ENCODE measurements around the gene KIAA0513. TPM values are rescaled to one million over a fixed set of nuclear protein-coding genes. Genes with fewer than 3 reads are reported as not detected.
A peak's percentile ranks its signal among the peaks of the same experiment; 100 is the strongest.

Gene KIAA0513
- total and polyA plus RNA-seq, 10 of the 15 experiments (the other 5 are each of a cell fraction or from before 2014, with no cell fraction given): 0.14 to 5.8 (median 2.0) TPM

DNA sequence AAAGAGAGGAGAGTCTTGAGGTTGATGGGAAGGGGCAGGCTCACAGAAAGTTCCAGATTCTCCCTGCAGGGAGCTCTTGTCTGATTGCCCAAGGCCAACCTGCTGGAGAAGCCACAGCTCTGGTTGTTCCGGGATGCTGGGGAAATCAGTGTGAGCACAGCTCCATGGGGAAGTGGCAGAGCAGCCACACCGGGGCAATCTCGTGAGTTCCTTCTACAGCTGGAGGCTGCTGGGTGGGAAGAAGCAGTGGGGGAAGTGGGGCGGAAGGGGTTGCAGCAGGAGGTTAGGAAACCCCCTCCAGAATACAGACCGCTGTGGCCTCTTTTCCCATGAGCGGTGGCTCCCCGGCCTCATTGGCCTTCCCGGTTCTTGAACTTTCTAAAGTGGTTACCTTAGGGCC, 34.0 kb downstream of the KIAA0513 start:
- Histone ChIP-seq H3K4me3 (no peak overlapping the region), H3K27me3 (replicated peaks in 1 of 2; ENCODE audit: control insufficient read depth in 2 of 2, insufficient read depth in 2 of 2, low read length in 1 of 2) (no peaks in the 10 kb centered on the region), H2AFZ (ENCODE audit: control insufficient read depth, low read depth, low read length) (peak overlapping the region; percentile 41), H3K9ac (ENCODE audit: control insufficient read depth, insufficient read depth, low read length) (no peak overlapping the region), H3K36me3 (ENCODE audit: control insufficient read depth in 2 of 2, insufficient read depth in 2 of 2, low read length in 1 of 2) (no peaks in the 10 kb centered on the region), H3K27ac (ENCODE audit: control insufficient read depth, insufficient read depth) (peak overlapping the region; percentile 32), H3K79me2 (ENCODE audit: control insufficient read depth, insufficient read depth, low read length) (no peaks in the 10 kb centered on the region; the same call in 1 of the 2 replicates), H3K9me3 (replicated peaks; ENCODE audit: control insufficient read depth, insufficient read depth, low read length) (no peaks in the 10 kb centered on the region), H3K4me1 (ENCODE audit: control insufficient read depth, insufficient read depth, low read length) (peaks cover 30% of the 10 kb centered on the region), H3K4me2 (ENCODE audit: control insufficient read depth, insufficient read depth) (peak overlapping the region; percentile 44; the same call in 1 of the 2 replicates), H4K20me1 (ENCODE audit: control insufficient read depth, insufficient read depth) (no peaks in the 10 kb centered on the region)
- ATAC-seq (peak; percentile 51), DNase-seq (ENCODE audit: low read depth, low spot score) (no peak), FAIRE-seq (no peak)
- BruUV-seq (replicated peaks): no TSS peak
- 63% methylated on average over 8 of the region's 8 CpGs for WGBS (ENCODE audit: insufficient coverage, insufficient replicate concordance, low lambda C conversion rate, missing lambda C conversion rate)
- ChIA-PET POLR2A (interaction anchor here (1.0 kb wide), 1 partner anchor 34 kb away, joined by 3 read pairs; the partner anchor contains the start of gene KIAA0513), RAD21 (ENCODE audit: unreplicated experiment) (no interaction called here), SMC1A (ENCODE audit: uncharacterized antibody, unreplicated experiment) (interaction anchor here (1.0 kb wide), 1 partner anchor 34 kb away, joined by 3 read pairs; the partner anchor contains the start of gene KIAA0513), CTCF (interaction anchor here (0.6 to 1.2 kb wide), 3 partner anchors 22 to 709 kb away, joined by 3 to 7 read pairs (median 4); no protein-coding TSS in a partner anchor)
- intact Hi-C loops (cut with micrococcal nuclease; ENCODE audit: unreplicated experiment) (no loop called here), in situ Hi-C loops (cut with MboI) (no loop called here)
- no peak for TF ChIP-seq MXI1 (IDR thresholded peaks at IDR 0.05; ENCODE audit: low read depth, low read length)
- TF ChIP-seq, protein P1, sequence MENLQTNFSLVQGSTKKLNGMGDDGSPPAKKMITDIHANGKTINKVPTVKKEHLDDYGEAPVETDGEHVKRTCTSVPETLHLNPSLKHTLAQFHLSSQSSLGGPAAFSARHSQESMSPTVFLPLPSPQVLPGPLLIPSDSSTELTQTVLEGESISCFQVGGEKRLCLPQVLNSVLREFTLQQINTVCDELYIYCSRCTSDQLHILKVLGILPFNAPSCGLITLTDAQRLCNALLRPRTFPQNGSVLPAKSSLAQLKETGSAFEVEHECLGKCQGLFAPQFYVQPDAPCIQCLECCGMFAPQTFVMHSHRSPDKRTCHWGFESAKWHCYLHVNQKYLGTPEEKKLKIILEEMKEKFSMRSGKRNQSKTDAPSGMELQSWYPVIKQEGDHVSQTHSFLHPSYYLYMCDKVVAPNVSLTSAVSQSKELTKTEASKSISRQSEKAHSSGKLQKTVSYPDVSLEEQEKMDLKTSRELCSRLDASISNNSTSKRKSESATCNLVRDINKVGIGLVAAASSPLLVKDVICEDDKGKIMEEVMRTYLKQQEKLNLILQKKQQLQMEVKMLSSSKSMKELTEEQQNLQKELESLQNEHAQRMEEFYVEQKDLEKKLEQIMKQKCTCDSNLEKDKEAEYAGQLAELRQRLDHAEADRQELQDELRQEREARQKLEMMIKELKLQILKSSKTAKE (IDR thresholded peaks at IDR 0.05; ENCODE audit: low read depth, poor library complexity, severe bottlenecking): no peak
- TF ChIP-seq MAX (IDR thresholded peaks at IDR 0.05; ENCODE audit: low read depth, low read length): no peak
- no peak for TF ChIP-seq E2F8 (IDR thresholded peaks at IDR 0.05; ENCODE audit: low read depth, partially characterized antibody)
- peak; percentile 60 for TF ChIP-seq ZNF687 (IDR thresholded peaks at IDR 0.05)
- no peak for TF ChIP-seq ZSCAN29 (IDR thresholded peaks at IDR 0.05)
- TF ChIP-seq TCF3 (IDR thresholded peaks at IDR 0.05; ENCODE audit: borderline replicate concordance, insufficient read depth, low read depth, low read length): no peak
- no peak for TF ChIP-seq IRF3 (IDR thresholded peaks at IDR 0.05)
- no peak for TF ChIP-seq ATF3 (IDR thresholded peaks at IDR 0.05; ENCODE audit: borderline replicate concordance, extremely low read depth, low read depth, low read length)
- no peak for TF ChIP-seq ASH2L (IDR thresholded peaks at IDR 0.05; ENCODE audit: borderline replicate concordance, low read depth)
- TF ChIP-seq CBX5 (IDR thresholded peaks at IDR 0.05; ENCODE audit: low read depth): no peak
- TF ChIP-seq YBX1 (IDR thresholded peaks at IDR 0.05): no peak
- TF ChIP-seq RUNX3 (IDR thresholded peaks at IDR 0.05; ENCODE audit: low read length): peak; percentile 49

All from GM12878 (cell line).